GM12878 (cell line): ENCODE results near the gene IQCK. TPM values are rescaled to one million over a fixed set of nuclear protein-coding genes. Genes with fewer than 3 reads are reported as not detected.

Source experiments
- ATAC-seq: fragments of 200-7000 bp; cut with Tn5 transposase; 3 replicates; pipeline ENCODE4 v1.9.1; 2020; ENCODE audit warnings: mild to moderate bottlenecking, moderate library complexity
- BruUV-seq: library from RNA; stranded (reverse); fragments of 400-500 nt; replicated peaks from 2 replicates; lab custom pipeline; 2021; lab: Mats Ljungman, UMichigan
- CTCF ChIA-PET: fragments of 300-600 bp; sonication (Branson Sonifier 250); formaldehyde crosslinking; extraction: SDS; loops from one replicate; lab custom pipeline; 2021; ENCODE audit warnings: inconsistent platforms; lab: Yijun Ruan, JAX
- POLR2A ChIA-PET: fragments of 350-600 bp; formaldehyde crosslinking; extraction: SDS; loops from one replicate; lab custom pipeline; 2021; ENCODE audit warnings: inconsistent platforms; lab: Charles Lee
- RAD21 ChIA-PET: fragments of 300-600 bp; sonication (Branson Sonifier 250); formaldehyde crosslinking; loops from one replicate; lab custom pipeline; 2023; ENCODE audit warnings: antibody characterized with exemption; ENCODE audit not compliant: unreplicated experiment; lab: Charles Lee
- SMC1A ChIA-PET: fragments of 300-600 bp; sonication (Branson Sonifier 250); formaldehyde crosslinking; loops from one replicate; lab custom pipeline; 2023; ENCODE audit not compliant: unreplicated experiment, uncharacterized antibody; lab: Charles Lee
- DNase-seq: peaks from one replicate; pipeline ENCODE4 v3.0.0-alpha.2; 2011; ENCODE audit warnings: low read depth, low spot score
- FAIRE-seq: peaks from 3 replicates; lab custom pipeline; 2011; peaks lifted over from hg19 to GRCh38; lab: Jason Lieb, UNC
- H2AFZ ChIP-seq: 2 replicates; pipeline ENCODE4 v1.6.0; 2011; ENCODE audit warnings: low read depth, low read length, control low read depth; ENCODE audit not compliant: control insufficient read depth
- H3K27ac ChIP-seq: 2 replicates; pipeline ENCODE4 v1.5.1; 2011; ENCODE audit warnings: control low read depth; ENCODE audit not compliant: control insufficient read depth, insufficient read depth
- H3K27me3 ChIP-seq, 2 experiments: replicated peaks in 1 of 2; 2 replicates each; pipeline versions ENCODE4 v1.6.0 to v1.6.1; 2011; ENCODE audit warnings: low read length in 1 of 2; ENCODE audit not compliant: control insufficient read depth in 2 of 2, insufficient read depth in 2 of 2
- H3K36me3 ChIP-seq, 2 experiments: 2 replicates each; pipeline ENCODE4 v1.5.1; 2011; ENCODE audit warnings: low read length in 1 of 2; ENCODE audit not compliant: control insufficient read depth in 2 of 2, insufficient read depth in 2 of 2
- H3K4me1 ChIP-seq: 2 replicates; pipeline ENCODE4 v1.6.1; 2011; ENCODE audit warnings: mild to moderate bottlenecking, low read length, moderate library complexity, mixed read lengths; ENCODE audit not compliant: control insufficient read depth, insufficient read depth
- H3K4me2 ChIP-seq: 2 replicates; pipeline ENCODE4 v1.6.0; 2011; ENCODE audit warnings: control low read depth; ENCODE audit not compliant: control insufficient read depth, insufficient read depth
- H3K4me3 ChIP-seq: fragments of 200-600 bp; sonication (generic); 2 replicates; pipeline ENCODE4 v1.5.1; 2016
- H3K79me2 ChIP-seq: 2 replicates; pipeline ENCODE4 v1.6.0; 2011; ENCODE audit warnings: low read length; ENCODE audit not compliant: control insufficient read depth, insufficient read depth
- H3K9ac ChIP-seq: 2 replicates; pipeline ENCODE4 v1.8.0; 2011; ENCODE audit warnings: low read length, control low read depth, mixed read lengths; ENCODE audit not compliant: control insufficient read depth, insufficient read depth
- H3K9me3 ChIP-seq: replicated peaks from 3 replicates; pipeline ENCODE4 v1.5.1; 2011; ENCODE audit warnings: mild to moderate bottlenecking, low read length; ENCODE audit not compliant: control insufficient read depth, insufficient read depth
- H4K20me1 ChIP-seq: 2 replicates; pipeline ENCODE4 v1.6.0; 2011; ENCODE audit not compliant: control insufficient read depth, insufficient read depth
- E2F8 ChIP-seq: fragments of 450-650 bp; IDR thresholded peaks from 2 replicates; pipeline ENCODE4 v1.6.1; 2018; ENCODE audit warnings: mild to moderate bottlenecking, low read depth, moderate library complexity; ENCODE audit not compliant: partially characterized antibody
- EP300 ChIP-seq, 2 experiments: fragments of 150-350 bp in 1 of 2; IDR thresholded peaks; 2 replicates each; pipeline ENCODE4 v1.6.1; 2011 to 2012; ENCODE audit warnings: low read depth in 2 of 2, low read length in 2 of 2, borderline replicate concordance in 1 of 2, improper control_type of control experiment in 1 of 2, inconsistent platforms in 1 of 2; ENCODE audit not compliant: control insufficient read depth in 1 of 2
- FOS ChIP-seq: IDR thresholded peaks from 3 replicates; pipeline ENCODE4 v1.6.1; 2011; ENCODE audit warnings: borderline replicate concordance; ENCODE audit not compliant: insufficient read length; ENCODE audit errors: extremely low read depth
- MTA3 ChIP-seq: IDR thresholded peaks from 2 replicates; pipeline ENCODE4 v1.6.1; 2012; ENCODE audit warnings: low read length, inconsistent platforms, borderline replicate concordance
- POLR2AphosphoS5 ChIP-seq: IDR thresholded peaks from 2 replicates; pipeline ENCODE4 v1.6.1; 2011; ENCODE audit warnings: mild to moderate bottlenecking, low read length, inconsistent platforms
- ZNF274 ChIP-seq: IDR thresholded peaks from one replicate; pipeline ENCODE4 v1.8.0; 2011; ENCODE audit not compliant: insufficient read length, insufficient read depth
- ZZZ3 ChIP-seq: IDR thresholded peaks from 2 replicates; pipeline ENCODE4 v1.6.1; 2011; ENCODE audit warnings: low read depth; ENCODE audit not compliant: control insufficient read depth, insufficient read length
- WGBS: methylation state at CpG from one replicate; pipeline ENCODE4 v1.1.6; 2016; ENCODE audit warnings: low lambda C conversion rate; ENCODE audit not compliant: insufficient replicate concordance, insufficient coverage; ENCODE audit errors: missing lambda C conversion rate; 5-methylcytosine and 5-hydroxymethylcytosine counted together
- in situ Hi-C: fragments of 300-500 bp; cut with MboI; formaldehyde crosslinking; loops from 9 replicates; pipeline ENCODE4 v1.14.3; 2018; ENCODE audit warnings: mixed read lengths
- intact Hi-C: fragments of 100-400 bp; cut with micrococcal nuclease; formaldehyde crosslinking; loops from one replicate; pipeline ENCODE4 v1.14.2; 2022; ENCODE audit not compliant: unreplicated experiment
- polyA plus RNA-seq, 11 experiments: library from polyadenylated mRNA; depleted of rRNA in 4 of 11; unstranded in 6 of 11; stranded (reverse) in 5 of 11; fragments of >200 nt; fragmentation: Nextera tagmentation in 4 of 11; fragmentation: Illumina TruSeq in 1 of 11; extraction: Ambion mirVana in 4 of 11; extraction: Trizol in 1 of 11; gene quantifications; 1 replicate in 1 of 11; 2 replicates in 10 of 11; pipeline versions ENCODE4 v1.2.1 to v1.2.3, GENCODE V29; 2011 to 2016; ENCODE audit warnings: inconsistent platforms in 2 of 11, missing spikeins in 2 of 11, low read depth in 1 of 11
- total RNA-seq, 4 experiments: library from RNA; depleted of rRNA in 3 of 4; stranded (reverse); fragments of >200 nt in 3 of 4; fragmentation: Illumina TruSeq in 1 of 4; extraction: Trizol in 1 of 4; gene quantifications; 2 replicates each; pipeline versions ENCODE4 v1.2.1 to v1.2.3, GENCODE V29; 2013 to 2021
- TF ChIP-seq, protein P1 (sequence below): IDR thresholded peaks from 2 replicates; pipeline ENCODE4 v1.6.1; 2012; ENCODE audit warnings: low read depth, low read length, improper control_type of control experiment
- TF ChIP-seq, protein P2 (sequence below): IDR thresholded peaks from 2 replicates; pipeline ENCODE4 v1.6.1; 2012; ENCODE audit warnings: low read depth, low read length, improper control_type of control experiment

The IQCK gene
- total and polyA plus RNA-seq, 10 of the 15 experiments (the other 5 are each of a cell fraction or from before 2014, with no cell fraction given) = 1.0 to 4.2 (median 2.4) TPM

DNA sequence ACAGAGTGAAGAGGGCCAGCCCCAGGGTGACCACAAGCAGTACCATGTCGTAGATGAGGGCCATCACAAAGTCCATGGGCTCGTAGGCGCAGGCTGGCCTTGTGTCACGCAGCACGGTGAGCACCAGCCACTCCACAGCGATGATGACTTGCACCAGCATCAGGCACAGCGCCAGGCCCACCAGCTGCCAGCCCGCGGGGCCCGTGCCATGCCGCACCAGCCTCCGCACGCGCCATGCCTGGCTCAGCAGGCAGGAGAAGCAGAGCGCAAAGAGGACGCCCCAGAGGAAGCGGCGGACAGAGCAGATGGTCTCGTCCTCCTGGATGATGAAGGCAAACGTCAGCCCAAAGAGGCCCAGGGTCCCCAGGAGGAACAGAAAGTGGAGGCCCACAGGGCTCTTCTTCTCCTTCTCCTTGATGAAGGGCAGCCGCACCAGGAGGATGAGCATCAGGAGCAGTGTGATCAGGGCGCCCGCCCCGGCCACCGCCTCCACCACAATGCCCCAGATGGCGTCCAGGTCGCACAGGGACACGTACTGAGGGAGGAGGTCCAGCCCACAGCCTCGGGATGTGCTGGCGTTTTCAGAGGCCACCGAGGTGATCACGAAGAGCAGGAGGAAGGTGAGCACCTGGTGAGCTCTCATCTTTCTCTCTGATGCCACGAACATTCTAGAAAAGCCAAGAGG, 154.2 kb downstream of the IQCK start:
- no peak overlapping the region for H3K27ac ChIP-seq
- ChIA-PET RAD21 (no interaction called here), POLR2A (no interaction called here), SMC1A (no interaction called here), CTCF (no interaction called here)
- no peaks in the 10 kb centered on the region for H3K9me3 ChIP-seq
- no peaks in the 10 kb centered on the region for H4K20me1 ChIP-seq
- no peak overlapping the region for H3K9ac ChIP-seq
- H3K36me3 ChIP-seq = no peaks in the 10 kb centered on the region
- intact Hi-C loops (no loop called here), in situ Hi-C loops (no loop called here)
- no peak overlapping the region for H2AFZ ChIP-seq
- FAIRE-seq (no peak), DNase-seq (no peak)
- BruUV-seq = no TSS peak
- no peaks in the 10 kb centered on the region for H3K4me1 ChIP-seq
- no peak overlapping the region for H3K4me2 ChIP-seq
- no peaks in the 10 kb centered on the region for H3K79me2 ChIP-seq
- 59% methylated on average over 30 of the region's 33 CpGs for WGBS
- H3K27me3 ChIP-seq = no peaks in the 10 kb centered on the region
- TF ChIP-seq ZZZ3 = no peak
- TF ChIP-seq, all 136 proteins: peak for 0
- no peak for ATAC-seq
- no peak overlapping the region for H3K4me3 ChIP-seq

DNA sequence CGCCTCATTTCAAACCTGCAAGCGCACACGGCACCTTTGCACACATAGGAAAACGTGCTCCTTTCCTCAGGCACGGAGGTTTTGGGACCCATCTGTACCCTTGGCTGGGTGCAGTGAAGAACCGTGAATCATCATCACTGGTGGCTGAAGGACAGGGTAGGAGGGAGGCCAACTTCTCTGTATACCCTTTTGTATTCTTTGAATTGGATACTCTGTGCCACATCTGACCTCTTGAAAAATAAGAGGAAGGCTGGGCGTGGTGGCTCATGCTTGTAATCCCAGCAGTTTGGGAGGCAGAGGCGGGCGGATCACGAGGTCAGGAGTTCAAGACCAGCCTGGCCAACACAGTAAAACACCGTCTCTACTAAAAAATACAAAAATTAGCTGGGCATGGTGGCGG, 154.9 kb downstream of the IQCK start:
- no peaks in the 10 kb centered on the region for H3K9me3 ChIP-seq
- H3K4me1 ChIP-seq = no peaks in the 10 kb centered on the region
- SMC1A ChIA-PET = no interaction called here
- DNase-seq = no peak
- no peak for FAIRE-seq
- intact Hi-C loops = no loop called here
- H3K27ac ChIP-seq = no peak overlapping the region
- H3K27me3 ChIP-seq = no peaks in the 10 kb centered on the region
- no peak for ATAC-seq
- RAD21 ChIA-PET = interaction anchor here (0.8 kb wide), 1 partner anchor 271 kb away, joined by 3 read pairs; no protein-coding TSS in a partner anchor
- TF ChIP-seq FOS (no peak), EP300 (IDR thresholded peaks at IDR 0.05; ENCODE audit: borderline replicate concordance in 1 of 2, control insufficient read depth in 1 of 2, low read depth in 2 of 2, low read length in 2 of 2) (no peak), ZNF274 (no peak), POLR2AphosphoS5 (no peak), MTA3 (no peak), E2F8 (no peak)
- TF ChIP-seq, protein P1, sequence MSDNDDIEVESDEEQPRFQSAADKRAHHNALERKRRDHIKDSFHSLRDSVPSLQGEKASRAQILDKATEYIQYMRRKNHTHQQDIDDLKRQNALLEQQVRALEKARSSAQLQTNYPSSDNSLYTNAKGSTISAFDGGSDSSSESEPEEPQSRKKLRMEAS = no peak
- TF ChIP-seq, protein P2, sequence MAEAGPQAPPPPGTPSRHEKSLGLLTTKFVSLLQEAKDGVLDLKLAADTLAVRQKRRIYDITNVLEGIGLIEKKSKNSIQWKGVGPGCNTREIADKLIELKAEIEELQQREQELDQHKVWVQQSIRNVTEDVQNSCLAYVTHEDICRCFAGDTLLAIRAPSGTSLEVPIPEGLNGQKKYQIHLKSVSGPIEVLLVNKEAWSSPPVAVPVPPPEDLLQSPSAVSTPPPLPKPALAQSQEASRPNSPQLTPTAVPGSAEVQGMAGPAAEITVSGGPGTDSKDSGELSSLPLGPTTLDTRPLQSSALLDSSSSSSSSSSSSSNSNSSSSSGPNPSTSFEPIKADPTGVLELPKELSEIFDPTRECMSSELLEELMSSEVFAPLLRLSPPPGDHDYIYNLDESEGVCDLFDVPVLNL = no peak
- CTCF ChIA-PET = no interaction called here
- no peaks in the 10 kb centered on the region for H3K79me2 ChIP-seq
- BruUV-seq = no TSS peak
- WGBS = 36% methylated on average over 12 of the region's 12 CpGs
- H4K20me1 ChIP-seq = no peaks in the 10 kb centered on the region
- H3K4me2 ChIP-seq = no peak overlapping the region
- H3K4me3 ChIP-seq = no peak overlapping the region
- POLR2A ChIA-PET = interaction anchor here (0.6 kb wide), 1 partner anchor 33 kb away, joined by 3 read pairs; no protein-coding TSS in a partner anchor
- no peak overlapping the region for H2AFZ ChIP-seq
- H3K36me3 ChIP-seq = no peaks in the 10 kb centered on the region
- no peak overlapping the region for H3K9ac ChIP-seq
- in situ Hi-C loops = no loop called here
